ENCODE data around the gene GYPC.
"Not testable (repeated sequence)": the region's sequence is repeated elsewhere in the genome, so short reads cannot be mapped to it uniquely, and the experiment has no call there.

GYPC gene

GRCh38 chr2:126703311-126703710, 47.4 kb downstream of the GYPC start:
- no peak for DNase-seq

GRCh38 chr2:126704434-126705160, 48.6 kb downstream of the GYPC start:
- no peak for DNase-seq

- DNase-seq: no peak
Measured at GRCh38 chr2:126707191-126707590, 51.2 kb downstream of the GYPC start.

GRCh38 chr2:126707941-126708340, 52.0 kb downstream of the GYPC start:
- no peak for DNase-seq

- no peak for DNase-seq
Measured at GRCh38 chr2:126714191-126714965, 58.4 kb downstream of the GYPC start.

- no peak for DNase-seq
Measured at GRCh38 chr2:126715111-126715510, 59.2 kb downstream of the GYPC start.

- no peak for DNase-seq
Measured at GRCh38 chr2:126715576-126716406, 59.8 kb downstream of the GYPC start.

- not testable (repeated sequence) for DNase-seq
Measured at GRCh38 chr2:126717277-126717676, 61.3 kb downstream of the GYPC start.

GRCh38 chr2:126717928-126718327, 62.0 kb downstream of the GYPC start:
- DNase-seq: no peak

- DNase-seq: no peak
Measured at GRCh38 chr2:126719191-126719832, 63.4 kb downstream of the GYPC start.

- DNase-seq: no peak
Measured at GRCh38 chr2:126719833-126720351, 63.9 kb downstream of the GYPC start.

- DNase-seq: no peak
Measured at GRCh38 chr2:126720638-126721037, 64.7 kb downstream of the GYPC start.

GRCh38 chr2:126722081-126722480, 66.1 kb downstream of the GYPC start:
- no peak for DNase-seq

- no peak for DNase-seq
Measured at GRCh38 chr2:126722546-126722945, 66.6 kb downstream of the GYPC start.

- no peak for DNase-seq
Measured at GRCh38 chr2:126723281-126723815, 67.4 kb downstream of the GYPC start.

- no peak for DNase-seq
Measured at GRCh38 chr2:126725580-126725979, 69.6 kb downstream of the GYPC start.

GRCh38 chr2:126729896-126730295, 73.9 kb downstream of the GYPC start:
- no peak for DNase-seq

GRCh38 chr2:126730655-126731054, 74.7 kb downstream of the GYPC start:
- no peak for DNase-seq

GRCh38 chr2:126731353-126731752, 75.4 kb downstream of the GYPC start:
- DNase-seq: no peak

- DNase-seq: no peak
Measured at GRCh38 chr2:126732682-126733245, 76.8 kb downstream of the GYPC start.

- no peak for DNase-seq
Measured at GRCh38 chr2:126733795-126734194, 77.8 kb downstream of the GYPC start.
